CD4-positive, alpha-beta T cell (primary cell): Measurements from ENCODE around the gene ACE. TPM values are rescaled to one million over a fixed set of nuclear protein-coding genes. Genes with fewer than 3 reads are reported as not detected.

Experiments
- ATAC-seq: fragments of 200-7000 bp; cut with Tn5 transposase; one replicate; pipeline ENCODE4 v1.10.0; 2022; ENCODE audit warnings: mild to moderate bottlenecking; ENCODE audit not compliant: poor library complexity
- CTCF ChIA-PET: fragments of 350-600 bp; sonication (Branson Sonifier 250); formaldehyde crosslinking; loops from one replicate; lab custom pipeline; 2021; ENCODE audit warnings: antibody characterized with exemption, inconsistent platforms; lab: Charles Lee
- POLR2A ChIA-PET: fragments of 350-600 bp; sonication (Branson Sonifier 250); formaldehyde crosslinking; loops from one replicate; lab custom pipeline; 2021; ENCODE audit warnings: antibody characterized with exemption, inconsistent platforms; lab: Charles Lee
- DNase-seq, 14 experiments: peaks; one replicate each; pipeline ENCODE4 v3.0.0-alpha.2; 2013 to 2020; ENCODE audit warnings: mixed read lengths in 2 of 14
- H3K27ac ChIP-seq, 2 donors: one replicate each; pipeline versions ENCODE4 v1.5.1 to v1.7.0; 2013; ENCODE audit warnings: low read length in 2 of 2, low read depth in 1 of 2, mild to moderate bottlenecking in 1 of 2
- H3K27me3 ChIP-seq, 2 experiments: 1 replicate in 1 of 2; 2 replicates in 1 of 2; pipeline versions ENCODE4 v1.6.1 to v1.7.0; 2013; ENCODE audit warnings: low read length in 2 of 2, control low read depth in 1 of 2, mild to moderate bottlenecking in 1 of 2, moderate library complexity in 1 of 2; ENCODE audit not compliant: insufficient read depth in 2 of 2, control insufficient read depth in 1 of 2
- H3K36me3 ChIP-seq: one replicate; pipeline ENCODE4 v1.6.1; 2013; ENCODE audit warnings: low read length, control low read depth; ENCODE audit not compliant: insufficient read depth
- H3K4me1 ChIP-seq: one replicate; pipeline ENCODE4 v1.6.1; 2013; ENCODE audit warnings: low read length, control low read depth; ENCODE audit not compliant: insufficient read depth
- H3K4me3 ChIP-seq: one replicate; pipeline ENCODE4 v1.5.1; 2013; ENCODE audit warnings: mild to moderate bottlenecking, low read length, moderate library complexity
- H3K9me3 ChIP-seq, 2 experiments: 1 replicate in 1 of 2; 2 replicates in 1 of 2; pipeline versions ENCODE4 v1.6.1 to v1.7.0; 2013; ENCODE audit warnings: low read length in 2 of 2, mild to moderate bottlenecking in 2 of 2, control low read depth in 1 of 2, moderate library complexity in 1 of 2; ENCODE audit not compliant: control insufficient read depth in 1 of 2, insufficient read depth in 1 of 2
- H3K27ac Mint-ChIP-seq: one replicate; pipeline ENCODE4 v1.8.0; 2020; ENCODE audit warnings: mixed read lengths
- H3K27me3 Mint-ChIP-seq: one replicate; pipeline ENCODE4 v1.8.0; 2021; ENCODE audit warnings: mixed read lengths
- H3K36me3 Mint-ChIP-seq: one replicate; pipeline ENCODE4 v1.8.0; 2021; ENCODE audit warnings: low read depth, mixed read lengths
- H3K4me1 Mint-ChIP-seq: one replicate; pipeline ENCODE4 v1.8.0; 2021; ENCODE audit warnings: low read depth, mixed read lengths
- H3K4me3 Mint-ChIP-seq: one replicate; pipeline ENCODE4 v1.8.0; 2020; ENCODE audit warnings: mild to moderate bottlenecking, mixed read lengths
- H3K9me3 Mint-ChIP-seq: one replicate; pipeline ENCODE4 v1.8.0; 2020; ENCODE audit warnings: mixed read lengths
- CTCF ChIP-seq: fragments of 200-600 bp; IDR thresholded peaks from one replicate; pipeline ENCODE4 v1.8.0; 2022; ENCODE audit warnings: antibody characterized with exemption, mild to moderate bottlenecking
- intact Hi-C, 2 experiments: fragments of 100-400 bp; cut with DNase I in 1 of 2; cut with micrococcal nuclease in 1 of 2; formaldehyde crosslinking; loops; one replicate each; pipeline versions ENCODE4 v1.15.1 to v1.9.0; 2023 to 2025; cut with DNase I, micrococcal nuclease
- total RNA-seq, 174 experiments: library from RNA in 2 of 174; stranded (reverse) in 2 of 174; gene quantifications; one replicate each; pipeline ENCODE4 v1.2.3 and lab custom pipeline; 2021 to 2026

ACE gene
- total RNA-seq, 2 experiments from 2014 or later: 7.4 to 10.2 TPM

- no peak overlapping the region for H3K27ac Mint-ChIP-seq
- no peak for TF ChIP-seq CTCF
- ChIA-PET POLR2A (no interaction called here), CTCF (no interaction called here)
- ATAC-seq: no peak
- no peaks in the 10 kb centered on the region for H3K36me3 Mint-ChIP-seq
- Histone ChIP-seq H3K27me3 (peaks cover 0 to 2% of the 10 kb centered on the region in 2 experiments), H3K4me1 (no peaks in the 10 kb centered on the region), H3K36me3 (no peaks in the 10 kb centered on the region), H3K4me3 (no peak overlapping the region), H3K27ac (no peak overlapping the region), H3K9me3 (peaks cover 3 to 4% of the 10 kb centered on the region in 2 experiments)
- DNase-seq: no peak
- H3K9me3 Mint-ChIP-seq: no peaks in the 10 kb centered on the region
- no peak overlapping the region for H3K4me3 Mint-ChIP-seq
- no peaks in the 10 kb centered on the region for H3K4me1 Mint-ChIP-seq
- peaks cover 38% of the 10 kb centered on the region for H3K27me3 Mint-ChIP-seq
- intact Hi-C loops: no loop called here
Measured at GRCh38 chr17:63503341-63503705, 26.5 kb downstream of the ACE start.

DNA sequence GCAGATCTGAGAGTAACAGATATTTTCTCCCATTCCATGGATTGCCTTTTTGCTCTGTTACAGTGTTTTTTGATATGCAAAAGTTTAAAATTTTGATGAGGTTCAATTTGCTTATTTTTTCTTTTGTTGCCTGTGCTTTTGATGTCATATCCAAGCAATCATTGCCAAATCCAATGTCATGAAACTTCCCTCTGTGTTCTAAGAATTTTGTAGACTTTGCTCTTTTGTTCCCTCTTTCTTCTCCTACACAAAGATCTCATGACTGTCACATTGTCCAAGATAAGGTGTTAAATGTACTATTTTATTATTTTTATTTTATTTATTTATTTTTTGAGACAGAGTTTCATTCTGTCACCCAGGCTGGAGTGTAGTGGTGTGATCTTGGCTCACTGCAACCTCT lies 27.4 kb downstream of the ACE start:
- CTCF ChIA-PET: no interaction called here
- POLR2A ChIA-PET: no interaction called here
- intact Hi-C loops: no loop called here
- Histone ChIP-seq H3K9me3 (peaks cover 3 to 4% of the 10 kb centered on the region in 2 experiments), H3K4me3 (no peak overlapping the region), H3K4me1 (no peaks in the 10 kb centered on the region), H3K27ac (no peak overlapping the region), H3K27me3 (peaks cover 0 to 2% of the 10 kb centered on the region in 2 experiments), H3K36me3 (no peaks in the 10 kb centered on the region)
- no peak for ATAC-seq
- no peak for TF ChIP-seq CTCF
- Mint-ChIP-seq H3K4me3 (no peak overlapping the region), H3K27ac (no peak overlapping the region), H3K27me3 (peaks cover 40% of the 10 kb centered on the region), H3K4me1 (no peaks in the 10 kb centered on the region), H3K9me3 (no peaks in the 10 kb centered on the region), H3K36me3 (no peaks in the 10 kb centered on the region)
- no peak for DNase-seq

- Mint-ChIP-seq H3K27ac (no peak overlapping the region), H3K36me3 (no peaks in the 10 kb centered on the region), H3K27me3 (peaks cover 40% of the 10 kb centered on the region), H3K4me1 (no peaks in the 10 kb centered on the region), H3K4me3 (no peak overlapping the region), H3K9me3 (no peaks in the 10 kb centered on the region)
- H3K27me3 ChIP-seq: peaks cover 0 to 2% of the 10 kb centered on the region in 2 experiments
- no peak for ATAC-seq
- no peaks in the 10 kb centered on the region for H3K4me1 ChIP-seq
- POLR2A ChIA-PET: no interaction called here
- CTCF ChIA-PET: no interaction called here
- H3K36me3 ChIP-seq: no peaks in the 10 kb centered on the region
- H3K27ac ChIP-seq: no peak overlapping the region
- intact Hi-C loops: no loop called here
- TF ChIP-seq CTCF: no peak
- no peak overlapping the region for H3K4me3 ChIP-seq
- H3K9me3 ChIP-seq: peaks cover 3 to 4% of the 10 kb centered on the region in 2 experiments
- DNase-seq: no peak
Measured at GRCh38 chr17:63505341-63505740, 28.5 kb downstream of the ACE start.
